ENCODE measurements around the gene PLP2.

GRCh38 chrX:49212861-49213260 lies 41.2 kb downstream of the PLP2 start:
- TF ChIP-seq CTCF (IDR thresholded peaks at IDR 0.05) (no peak), POLR2A (IDR thresholded peaks at IDR 0.05) (no peak)
